PC-9 (cell line): ENCODE measurements around the gene FLVCR1.

Source experiments
- EZH2 ChIP-seq: fragments of 200-600 bp; sonication (generic); IDR thresholded peaks from 2 replicates; pipeline ENCODE4 v1.8.0; 2017; ENCODE audit warnings: antibody characterized with exemption, low read depth
- TF ChIP-seq, protein P1 (sequence below): fragments of 200-600 bp; sonication (generic); conservative IDR thresholded peaks from 2 replicates; pipeline ENCODE4 v1.6.1; 2017; ENCODE audit warnings: mixed run types, antibody characterized with exemption, mild to moderate bottlenecking, moderate library complexity

DNA sequence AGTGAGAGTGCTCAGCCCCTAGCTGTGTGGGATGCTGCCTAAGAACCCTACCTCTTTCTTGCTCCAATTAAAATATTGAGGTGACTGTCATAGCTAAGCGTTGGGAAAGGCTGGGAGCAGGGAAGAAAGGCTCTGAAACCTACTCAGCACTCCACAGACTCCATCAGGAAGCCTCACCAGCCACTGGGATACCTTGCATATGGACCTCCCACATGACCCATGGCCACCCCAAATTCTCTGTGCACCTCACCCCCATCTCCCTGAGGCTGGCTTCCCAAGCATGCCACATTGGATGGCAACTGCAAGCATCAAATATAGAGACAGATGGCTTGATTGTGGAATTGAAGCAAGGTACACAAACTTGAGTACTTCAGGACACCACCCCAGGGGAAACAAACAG is 41.8 kb downstream of the FLVCR1 start:
- TF ChIP-seq EZH2, result no peak
- TF ChIP-seq, protein P1, sequence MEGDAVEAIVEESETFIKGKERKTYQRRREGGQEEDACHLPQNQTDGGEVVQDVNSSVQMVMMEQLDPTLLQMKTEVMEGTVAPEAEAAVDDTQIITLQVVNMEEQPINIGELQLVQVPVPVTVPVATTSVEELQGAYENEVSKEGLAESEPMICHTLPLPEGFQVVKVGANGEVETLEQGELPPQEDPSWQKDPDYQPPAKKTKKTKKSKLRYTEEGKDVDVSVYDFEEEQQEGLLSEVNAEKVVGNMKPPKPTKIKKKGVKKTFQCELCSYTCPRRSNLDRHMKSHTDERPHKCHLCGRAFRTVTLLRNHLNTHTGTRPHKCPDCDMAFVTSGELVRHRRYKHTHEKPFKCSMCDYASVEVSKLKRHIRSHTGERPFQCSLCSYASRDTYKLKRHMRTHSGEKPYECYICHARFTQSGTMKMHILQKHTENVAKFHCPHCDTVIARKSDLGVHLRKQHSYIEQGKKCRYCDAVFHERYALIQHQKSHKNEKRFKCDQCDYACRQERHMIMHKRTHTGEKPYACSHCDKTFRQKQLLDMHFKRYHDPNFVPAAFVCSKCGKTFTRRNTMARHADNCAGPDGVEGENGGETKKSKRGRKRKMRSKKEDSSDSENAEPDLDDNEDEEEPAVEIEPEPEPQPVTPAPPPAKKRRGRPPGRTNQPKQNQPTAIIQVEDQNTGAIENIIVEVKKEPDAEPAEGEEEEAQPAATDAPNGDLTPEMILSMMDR, result no peak
